Endothelial cell (in vitro differentiated cells): ENCODE data around the gene VPS18. TPM values are rescaled to one million over a fixed set of nuclear protein-coding genes. Genes with fewer than 3 reads are reported as not detected.

Source experiments
- DNase-seq: peaks from one replicate; pipeline ENCODE4 v3.0.0; 2021; ENCODE audit warnings: low spot score
- H3K27ac Mint-ChIP-seq: one replicate; pipeline ENCODE4 v1.8.0; 2021; ENCODE audit warnings: mixed read lengths, inconsistent platforms; ENCODE audit not compliant: unreplicated experiment
- H3K27me3 Mint-ChIP-seq: one replicate; pipeline ENCODE4 v1.8.0; 2021; ENCODE audit warnings: mild to moderate bottlenecking, moderate library complexity, mixed read lengths, inconsistent platforms; ENCODE audit not compliant: unreplicated experiment
- H3K36me3 Mint-ChIP-seq: one replicate; pipeline ENCODE4 v1.8.0; 2021; ENCODE audit warnings: mild to moderate bottlenecking, low read depth, mixed read lengths, inconsistent platforms; ENCODE audit not compliant: unreplicated experiment
- H3K4me1 Mint-ChIP-seq: one replicate; pipeline ENCODE4 v1.8.0; 2021; ENCODE audit warnings: mild to moderate bottlenecking, mixed read lengths, inconsistent platforms; ENCODE audit not compliant: unreplicated experiment
- H3K4me3 Mint-ChIP-seq: one replicate; pipeline ENCODE4 v1.8.0; 2021; ENCODE audit warnings: mild to moderate bottlenecking, mixed read lengths, inconsistent platforms; ENCODE audit not compliant: unreplicated experiment
- H3K9me3 Mint-ChIP-seq: one replicate; pipeline ENCODE4 v1.8.0; 2021; ENCODE audit warnings: mixed read lengths, inconsistent platforms; ENCODE audit not compliant: unreplicated experiment
- CTCF ChIP-seq: fragments of 200-600 bp; sonication (generic); IDR thresholded peaks from one replicate; pipeline ENCODE4 v1.5.0; 2021; ENCODE audit warnings: antibody characterized with exemption; ENCODE audit not compliant: unreplicated experiment
- total RNA-seq: library from RNA; stranded (reverse); fragmentation: NEBNext Ultra II Directional; extraction: Animal tissue kit (Norgen Biotek cat#: 25700); gene quantifications from one replicate; pipeline ENCODE4 v1.2.1, GENCODE V29; 2021; ENCODE audit not compliant: unreplicated experiment

Gene VPS18
- total RNA-seq, 1 donor from 2014 or later: 39.2 TPM

- H3K4me1 Mint-ChIP-seq: peaks cover 48% of the 10 kb centered on the region
Measured at GRCh38 chr15:40941068-40941527, 46.8 kb downstream of the VPS18 start.

GRCh38 chr15:40941528-40942336, 47.5 kb downstream of the VPS18 start:
- peaks cover 22% of the 10 kb centered on the region for H3K27me3 Mint-ChIP-seq
- H3K9me3 Mint-ChIP-seq: no peaks in the 10 kb centered on the region
- H3K27ac Mint-ChIP-seq: peak overlapping the region; percentile 94
- DNase-seq: peak; percentile 95
- peak; percentile 39 for TF ChIP-seq CTCF
- peaks cover 43% of the 10 kb centered on the region for H3K4me1 Mint-ChIP-seq
- H3K36me3 Mint-ChIP-seq: peaks cover 40% of the 10 kb centered on the region
- H3K4me3 Mint-ChIP-seq: no peak overlapping the region

More at GRCh38 chr15:40941068-40941527, 46.8 kb downstream of the VPS18 start:
- Mint-ChIP-seq H3K27ac (peak overlapping the region; percentile 94), H3K4me3 (peak overlapping the region; percentile 91), H3K9me3 (no peaks in the 10 kb centered on the region), H3K36me3 (peaks cover 46% of the 10 kb centered on the region), H3K27me3 (peaks cover 22% of the 10 kb centered on the region)
- TF ChIP-seq CTCF: no peak
- DNase-seq: no peak

GRCh38 chr15:40942337-40942854, 48.1 kb downstream of the VPS18 start:
- peaks cover 19% of the 10 kb centered on the region for H3K27me3 Mint-ChIP-seq

GRCh38 chr15:40942878-40943277, 48.6 kb downstream of the VPS18 start:
- TF ChIP-seq CTCF: no peak
- no peak for DNase-seq
- Mint-ChIP-seq H3K4me1 (peaks cover 37% of the 10 kb centered on the region), H3K36me3 (peaks cover 30% of the 10 kb centered on the region), H3K4me3 (peak overlapping the region; percentile 80), H3K27me3 (peaks cover 19% of the 10 kb centered on the region), H3K27ac (peak overlapping the region; percentile 81), H3K9me3 (no peaks in the 10 kb centered on the region)

More at GRCh38 chr15:40942337-40942854, 48.1 kb downstream of the VPS18 start:
- H3K9me3 Mint-ChIP-seq: no peaks in the 10 kb centered on the region
- no peak for DNase-seq
- H3K4me1 Mint-ChIP-seq: peaks cover 38% of the 10 kb centered on the region
- peak overlapping the region; percentile 81 for H3K27ac Mint-ChIP-seq
- H3K4me3 Mint-ChIP-seq: peak overlapping the region; percentile 80
- H3K36me3 Mint-ChIP-seq: peaks cover 33% of the 10 kb centered on the region
- TF ChIP-seq CTCF: no peak
